Uterus (tissue), 4 donors: ENCODE data around the gene NRG3. TPM values are rescaled to one million over a fixed set of nuclear protein-coding genes. Genes with fewer than 3 reads are reported as not detected.

ENCODE experiments used
- DNase-seq, 2 donors: peaks; one replicate each; pipeline ENCODE4 v3.0.0-alpha.2; 2019 to 2020
- H3K27ac ChIP-seq, 2 donors: fragments of 200-600 bp; sonication (generic); 1 replicate in 1 of 2; 2 replicates in 1 of 2; pipeline ENCODE4 v1.5.1; 2016 to 2018
- H3K27me3 ChIP-seq, 2 donors: fragments of 200-600 bp; sonication (generic); one replicate each; pipeline ENCODE4 v1.5.1; 2018 to 2019; ENCODE audit warnings: control low read depth in 1 of 2
- H3K36me3 ChIP-seq, 2 donors: fragments of 200-600 bp; sonication (generic); one replicate each; pipeline ENCODE4 v1.5.1; 2019; ENCODE audit warnings: control low read depth in 1 of 2
- H3K4me1 ChIP-seq, 2 donors: fragments of 200-600 bp; sonication (generic); one replicate each; pipeline ENCODE4 v1.5.1; 2018 to 2019; ENCODE audit warnings: control low read depth in 1 of 2
- H3K4me3 ChIP-seq, 2 donors: fragments of 200-600 bp; sonication (generic); 1 replicate in 1 of 2; 2 replicates in 1 of 2; pipeline ENCODE4 v1.5.1; 2018 to 2019; ENCODE audit warnings: mild to moderate bottlenecking in 1 of 2
- H3K9me3 ChIP-seq, 2 donors: fragments of 200-600 bp; sonication (generic); one replicate each; pipeline ENCODE4 v1.5.1; 2019; ENCODE audit warnings: control low read depth in 1 of 2
- CTCF ChIP-seq, 4 experiments: fragments of 200-600 bp in 2 of 4; fragments of 450-650 bp in 2 of 4; sonication (generic) in 2 of 4; IDR thresholded peaks; one replicate each; pipeline ENCODE4 v1.5.1; 2016 to 2019; ENCODE audit warnings: antibody characterized with exemption in 4 of 4, mild to moderate bottlenecking in 2 of 4, moderate library complexity in 1 of 4
- POLR2A ChIP-seq, 2 donors: fragments of 450-650 bp; IDR thresholded peaks; one replicate each; pipeline ENCODE4 v1.6.1; 2016; ENCODE audit warnings: antibody characterized with exemption in 2 of 2, mild to moderate bottlenecking in 1 of 2, moderate library complexity in 1 of 2
- intact Hi-C: fragments of 100-400 bp; cut with DNase I; formaldehyde crosslinking; loops from one replicate; pipeline ENCODE4 v1.15.1; 2023; ENCODE audit warnings: low total_unique reads
- total RNA-seq, 4 donors: library from RNA; depleted of rRNA in 3 of 4; stranded (reverse); fragments of >200 nt in 3 of 4; gene quantifications; one replicate each; pipeline versions ENCODE4 v1.1.0 to v1.2.4, GENCODE V29; 2014 to 2023
- donor health status: DM: yes; HTN: yes; CAD: no.

The NRG3 gene
- total RNA-seq, 4 donors from 2014 or later = 0.27 to 1.0 TPM; not detected in 2

- Histone ChIP-seq H3K27me3 (no peaks in the 10 kb centered on the region), H3K9me3 (no peaks in the 10 kb centered on the region), H3K4me3 (no peak overlapping the region), H3K27ac (no peak overlapping the region), H3K36me3 (no peaks in the 10 kb centered on the region), H3K4me1 (no peaks in the 10 kb centered on the region)
- DNase-seq = no peak
- intact Hi-C loops = no loop called here
- TF ChIP-seq CTCF (IDR thresholded peaks at IDR 0.05) (no peak), POLR2A (IDR thresholded peaks at IDR 0.05) (no peak)
These were observed 337.8 kb downstream of the NRG3 start for GRCh38 chr10:82212753-82213152.

GRCh38 chr10:82213784-82214183 is 338.8 kb downstream of the NRG3 start:
- Histone ChIP-seq H3K4me1 (no peaks in the 10 kb centered on the region), H3K9me3 (no peaks in the 10 kb centered on the region), H3K27ac (no peak overlapping the region), H3K27me3 (no peaks in the 10 kb centered on the region), H3K4me3 (no peak overlapping the region), H3K36me3 (no peaks in the 10 kb centered on the region)
- DNase-seq = no peak
- TF ChIP-seq CTCF (IDR thresholded peaks at IDR 0.05) (no peak), POLR2A (IDR thresholded peaks at IDR 0.05) (no peak)
- intact Hi-C loops = no loop called here

GRCh38 chr10:82221056-82221455 is 346.1 kb downstream of the NRG3 start:
- Histone ChIP-seq H3K36me3 (no peaks in the 10 kb centered on the region), H3K27ac (no peak overlapping the region), H3K27me3 (no peaks in the 10 kb centered on the region), H3K4me1 (no peaks in the 10 kb centered on the region), H3K9me3 (no peaks in the 10 kb centered on the region), H3K4me3 (no peak overlapping the region)
- intact Hi-C loops = no loop called here
- no peak for DNase-seq
- TF ChIP-seq POLR2A (IDR thresholded peaks at IDR 0.05) = no peak
- TF ChIP-seq CTCF (IDR thresholded peaks at IDR 0.05) = no peak

GRCh38 chr10:82221601-82222149 is 346.7 kb downstream of the NRG3 start:
- intact Hi-C loops = no loop called here
- Histone ChIP-seq H3K27ac (no peak overlapping the region), H3K4me1 (no peaks in the 10 kb centered on the region), H3K36me3 (no peaks in the 10 kb centered on the region), H3K27me3 (no peaks in the 10 kb centered on the region), H3K9me3 (no peaks in the 10 kb centered on the region), H3K4me3 (no peak overlapping the region)
- TF ChIP-seq CTCF (IDR thresholded peaks at IDR 0.05) = no peak
- no peak for TF ChIP-seq POLR2A (IDR thresholded peaks at IDR 0.05)
- no peak for DNase-seq

GRCh38 chr10:82228701-82229100 is 353.7 kb downstream of the NRG3 start:
- H3K36me3 ChIP-seq = no peaks in the 10 kb centered on the region
- TF ChIP-seq POLR2A (IDR thresholded peaks at IDR 0.05) = no peak
- no peak for TF ChIP-seq CTCF (IDR thresholded peaks at IDR 0.05)
- no peaks in the 10 kb centered on the region for H3K27me3 ChIP-seq
- intact Hi-C loops = no loop called here
- DNase-seq = no peak
- H3K27ac ChIP-seq = no peak overlapping the region
- no peaks in the 10 kb centered on the region for H3K9me3 ChIP-seq
- no peaks in the 10 kb centered on the region for H3K4me1 ChIP-seq
- no peak overlapping the region for H3K4me3 ChIP-seq
